ENCODE results near the gene CUBN.

DNA sequence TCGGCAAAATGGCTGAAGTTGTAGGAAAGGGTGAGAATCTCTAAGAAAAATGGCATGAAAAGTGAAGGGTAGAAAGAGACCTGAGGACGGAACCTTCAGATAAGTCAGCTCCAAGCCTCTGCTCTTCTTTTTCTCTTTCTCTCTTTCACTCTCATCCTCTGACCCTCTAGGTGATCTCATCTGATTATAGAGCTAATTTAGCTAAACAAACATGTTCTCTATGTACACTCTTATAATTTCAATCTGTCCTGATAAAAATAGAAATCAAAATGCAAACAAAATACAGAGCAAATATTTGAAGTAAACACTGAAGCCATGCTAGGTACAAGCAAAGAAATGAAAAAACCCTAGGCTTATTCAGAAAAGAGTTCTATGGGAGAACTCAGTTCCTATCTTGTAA is 14.4 kb upstream of the CUBN start:
- no peak for TF ChIP-seq PHF20 (IDR thresholded peaks at IDR 0.05; ENCODE audit: partially characterized antibody)
- TF ChIP-seq, protein P1, sequence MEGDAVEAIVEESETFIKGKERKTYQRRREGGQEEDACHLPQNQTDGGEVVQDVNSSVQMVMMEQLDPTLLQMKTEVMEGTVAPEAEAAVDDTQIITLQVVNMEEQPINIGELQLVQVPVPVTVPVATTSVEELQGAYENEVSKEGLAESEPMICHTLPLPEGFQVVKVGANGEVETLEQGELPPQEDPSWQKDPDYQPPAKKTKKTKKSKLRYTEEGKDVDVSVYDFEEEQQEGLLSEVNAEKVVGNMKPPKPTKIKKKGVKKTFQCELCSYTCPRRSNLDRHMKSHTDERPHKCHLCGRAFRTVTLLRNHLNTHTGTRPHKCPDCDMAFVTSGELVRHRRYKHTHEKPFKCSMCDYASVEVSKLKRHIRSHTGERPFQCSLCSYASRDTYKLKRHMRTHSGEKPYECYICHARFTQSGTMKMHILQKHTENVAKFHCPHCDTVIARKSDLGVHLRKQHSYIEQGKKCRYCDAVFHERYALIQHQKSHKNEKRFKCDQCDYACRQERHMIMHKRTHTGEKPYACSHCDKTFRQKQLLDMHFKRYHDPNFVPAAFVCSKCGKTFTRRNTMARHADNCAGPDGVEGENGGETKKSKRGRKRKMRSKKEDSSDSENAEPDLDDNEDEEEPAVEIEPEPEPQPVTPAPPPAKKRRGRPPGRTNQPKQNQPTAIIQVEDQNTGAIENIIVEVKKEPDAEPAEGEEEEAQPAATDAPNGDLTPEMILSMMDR (IDR thresholded peaks at IDR 0.05 in 2 of 3, conservative IDR thresholded peaks at IDR 0.05 in 1 of 3; ENCODE audit: insufficient read depth in 2 of 3, low read depth in 1 of 3, low read length in 3 of 3): no peak
- TF ChIP-seq ILF3 (IDR thresholded peaks at IDR 0.05; ENCODE audit: borderline replicate concordance): no peak
- TF ChIP-seq, protein P2, sequence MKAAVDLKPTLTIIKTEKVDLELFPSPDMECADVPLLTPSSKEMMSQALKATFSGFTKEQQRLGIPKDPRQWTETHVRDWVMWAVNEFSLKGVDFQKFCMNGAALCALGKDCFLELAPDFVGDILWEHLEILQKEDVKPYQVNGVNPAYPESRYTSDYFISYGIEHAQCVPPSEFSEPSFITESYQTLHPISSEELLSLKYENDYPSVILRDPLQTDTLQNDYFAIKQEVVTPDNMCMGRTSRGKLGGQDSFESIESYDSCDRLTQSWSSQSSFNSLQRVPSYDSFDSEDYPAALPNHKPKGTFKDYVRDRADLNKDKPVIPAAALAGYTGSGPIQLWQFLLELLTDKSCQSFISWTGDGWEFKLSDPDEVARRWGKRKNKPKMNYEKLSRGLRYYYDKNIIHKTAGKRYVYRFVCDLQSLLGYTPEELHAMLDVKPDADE (conservative IDR thresholded peaks at IDR 0.05; ENCODE audit: control insufficient read depth, low read depth, low read length): no peak
- no peak for TF ChIP-seq PTBP1 (IDR thresholded peaks at IDR 0.05; ENCODE audit: low read depth, low read length)

All from K562 (cell line).